ENCODE results near the gene AHI1. TPM values are rescaled to one million over a fixed set of nuclear protein-coding genes. Genes with fewer than 3 reads are reported as not detected.

Gene AHI1
- total RNA-seq, 2 experiments from 2014 or later = 21.4 to 33.9 TPM

DNA sequence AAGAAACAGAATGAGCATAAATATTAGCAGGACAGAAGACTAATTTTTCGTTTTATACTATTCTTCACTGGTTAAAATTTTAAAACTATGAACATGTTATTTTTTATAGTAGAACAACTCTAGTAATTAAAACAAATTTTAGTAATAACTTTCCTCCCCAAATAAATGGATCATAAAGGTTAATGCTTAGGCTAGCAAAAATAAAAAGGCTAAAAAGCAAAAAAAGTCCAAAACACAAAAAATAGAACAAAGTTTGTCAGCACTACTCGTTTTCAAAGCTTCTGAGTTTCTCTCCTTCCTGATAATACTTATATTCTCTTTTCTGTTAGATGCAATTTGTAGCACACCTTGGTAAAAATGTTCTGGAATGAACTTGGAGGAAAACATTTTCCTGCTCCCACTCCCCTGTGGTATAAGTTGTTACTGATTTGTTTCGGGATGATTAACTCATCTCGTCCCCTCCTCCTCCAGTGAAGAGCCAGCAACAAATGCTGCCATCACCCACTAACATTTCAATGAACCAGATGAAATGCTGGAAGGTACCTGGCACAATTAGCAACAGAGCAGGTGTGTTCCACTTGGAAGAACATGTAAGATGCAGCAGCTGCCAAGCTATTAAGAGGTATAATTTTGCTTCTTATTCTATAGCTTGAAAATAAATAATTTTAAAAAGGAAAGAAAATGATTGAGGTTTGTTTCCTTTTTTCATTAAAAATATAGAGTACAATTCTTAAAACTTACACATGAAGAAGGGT lies 185.9 kb downstream of the AHI1 start:
- no peaks in the 10 kb centered on the region for H4K20me1 ChIP-seq (ENCODE audit: insufficient read depth, low read length)
- H3K79me2 ChIP-seq (ENCODE audit: insufficient read depth, low read depth, low read length) = no peaks in the 10 kb centered on the region
- DNase-seq (ENCODE audit: low spot score) = peak; percentile 62
- peaks cover 41% of the 10 kb centered on the region for H3K4me1 ChIP-seq (ENCODE audit: insufficient read depth, low read length, poor library complexity, severe bottlenecking)
- peak overlapping the region; percentile 53 for H3K4me2 ChIP-seq (ENCODE audit: low read length)
- no peak for TF ChIP-seq EZH2phosphoT487 (IDR thresholded peaks at IDR 0.05; ENCODE audit: borderline replicate concordance, low read depth, low read length)
- TF ChIP-seq, protein P1, sequence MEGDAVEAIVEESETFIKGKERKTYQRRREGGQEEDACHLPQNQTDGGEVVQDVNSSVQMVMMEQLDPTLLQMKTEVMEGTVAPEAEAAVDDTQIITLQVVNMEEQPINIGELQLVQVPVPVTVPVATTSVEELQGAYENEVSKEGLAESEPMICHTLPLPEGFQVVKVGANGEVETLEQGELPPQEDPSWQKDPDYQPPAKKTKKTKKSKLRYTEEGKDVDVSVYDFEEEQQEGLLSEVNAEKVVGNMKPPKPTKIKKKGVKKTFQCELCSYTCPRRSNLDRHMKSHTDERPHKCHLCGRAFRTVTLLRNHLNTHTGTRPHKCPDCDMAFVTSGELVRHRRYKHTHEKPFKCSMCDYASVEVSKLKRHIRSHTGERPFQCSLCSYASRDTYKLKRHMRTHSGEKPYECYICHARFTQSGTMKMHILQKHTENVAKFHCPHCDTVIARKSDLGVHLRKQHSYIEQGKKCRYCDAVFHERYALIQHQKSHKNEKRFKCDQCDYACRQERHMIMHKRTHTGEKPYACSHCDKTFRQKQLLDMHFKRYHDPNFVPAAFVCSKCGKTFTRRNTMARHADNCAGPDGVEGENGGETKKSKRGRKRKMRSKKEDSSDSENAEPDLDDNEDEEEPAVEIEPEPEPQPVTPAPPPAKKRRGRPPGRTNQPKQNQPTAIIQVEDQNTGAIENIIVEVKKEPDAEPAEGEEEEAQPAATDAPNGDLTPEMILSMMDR (conservative IDR thresholded peaks at IDR 0.05; ENCODE audit: low read length) = no peak
- peak overlapping the region; percentile 29 for H2AFZ ChIP-seq (ENCODE audit: low read length)
- ChIA-PET POLR2A (interaction anchor here (0.6 kb wide), 1 partner anchor 15 kb away, joined by 4 read pairs; no protein-coding TSS in a partner anchor), CTCF (ENCODE audit: unreplicated experiment) (no interaction called here)
- H3K9me2 ChIP-seq (ENCODE audit: insufficient read depth, low read length) = no peaks in the 10 kb centered on the region
- BruUV-seq (replicated peaks) = no TSS peak
- H3K36me3 ChIP-seq (ENCODE audit: insufficient read depth, low read length) = no peaks in the 10 kb centered on the region; the same call in 1 of the 2 replicates
- peak overlapping the region; percentile 5 for H3K4me3 ChIP-seq (ENCODE audit: low read depth, low read length, poor library complexity, severe bottlenecking)
- intact Hi-C loops (cut with micrococcal nuclease; ENCODE audit: unreplicated experiment) = no loop called here
- H3K9me3 ChIP-seq (ENCODE audit: low read length) = no peaks in the 10 kb centered on the region
- H3K27ac ChIP-seq (ENCODE audit: low read depth, low read length, poor library complexity, severe bottlenecking) = peak overlapping the region; percentile 51

DNA sequence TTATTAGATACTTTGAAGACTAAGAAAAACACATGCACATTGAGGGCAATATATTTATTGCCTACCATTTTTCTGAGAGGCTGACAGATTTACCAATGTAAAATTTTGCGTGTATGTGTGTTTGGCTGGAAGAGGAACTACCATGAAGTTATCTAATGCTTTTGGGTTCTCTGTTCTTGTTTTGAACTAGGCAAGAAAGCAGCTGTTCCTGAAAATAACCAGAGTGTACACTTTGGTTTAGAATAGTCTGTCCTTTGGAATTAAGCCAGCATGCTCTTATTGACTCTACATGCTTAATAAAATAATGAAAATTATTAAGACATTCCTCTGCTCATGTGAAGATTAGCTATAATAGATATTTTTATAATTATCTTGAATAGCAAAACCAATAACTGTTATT lies 187.2 kb downstream of the AHI1 start:
- DNase-seq (ENCODE audit: low spot score) = peak; percentile 42
- H3K9me3 ChIP-seq (ENCODE audit: low read length) = no peaks in the 10 kb centered on the region
- peak overlapping the region; percentile 53; the same call in 1 of the 2 replicates for H3K4me2 ChIP-seq (ENCODE audit: low read length)
- ChIA-PET CTCF (ENCODE audit: unreplicated experiment) (no interaction called here), POLR2A (interaction anchor here (0.8 kb wide), 1 partner anchor 19 kb away, joined by 3 read pairs; no protein-coding TSS in a partner anchor)
- no peaks in the 10 kb centered on the region; the same call in 1 of the 2 replicates for H3K36me3 ChIP-seq (ENCODE audit: insufficient read depth, low read length)
- H4K20me1 ChIP-seq (ENCODE audit: insufficient read depth, low read length) = no peaks in the 10 kb centered on the region
- no peak overlapping the region for H3K4me3 ChIP-seq (ENCODE audit: low read depth, low read length, poor library complexity, severe bottlenecking)
- peaks cover 43% of the 10 kb centered on the region for H3K4me1 ChIP-seq (ENCODE audit: insufficient read depth, low read length, poor library complexity, severe bottlenecking)
- no peak overlapping the region for H2AFZ ChIP-seq (ENCODE audit: low read length)
- H3K9me2 ChIP-seq (ENCODE audit: insufficient read depth, low read length) = no peaks in the 10 kb centered on the region
- no peak overlapping the region for H3K27ac ChIP-seq (ENCODE audit: low read depth, low read length, poor library complexity, severe bottlenecking)
- TF ChIP-seq, protein P1 (conservative IDR thresholded peaks at IDR 0.05; ENCODE audit: low read length) = no peak
- no peak for TF ChIP-seq EZH2phosphoT487 (IDR thresholded peaks at IDR 0.05; ENCODE audit: borderline replicate concordance, low read depth, low read length)
- intact Hi-C loops (cut with micrococcal nuclease; ENCODE audit: unreplicated experiment) = no loop called here
- H3K79me2 ChIP-seq (ENCODE audit: insufficient read depth, low read depth, low read length) = no peaks in the 10 kb centered on the region
- BruUV-seq (replicated peaks) = no TSS peak
